ENCODE results near the gene SRSF4.

DNA sequence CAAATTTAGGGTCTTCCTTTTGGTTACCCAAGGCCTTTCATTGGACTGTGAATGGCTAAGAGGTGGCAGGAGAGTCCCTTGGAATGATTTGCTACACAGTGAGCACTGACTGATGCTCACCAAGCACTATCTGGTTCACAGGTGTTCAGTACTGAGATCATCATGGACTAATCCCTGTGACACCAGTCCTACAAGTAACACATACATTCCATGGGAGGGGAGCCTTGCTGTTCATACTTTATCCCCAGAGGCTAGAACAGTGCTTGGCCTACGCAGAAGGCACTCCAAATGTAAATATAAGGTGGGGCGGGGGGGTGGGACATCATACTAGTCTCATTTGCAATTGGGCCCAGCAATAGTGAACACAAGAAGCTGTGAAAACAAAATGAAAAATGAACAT lies 37.5 kb downstream of the SRSF4 start:
- TF ChIP-seq, protein P1, sequence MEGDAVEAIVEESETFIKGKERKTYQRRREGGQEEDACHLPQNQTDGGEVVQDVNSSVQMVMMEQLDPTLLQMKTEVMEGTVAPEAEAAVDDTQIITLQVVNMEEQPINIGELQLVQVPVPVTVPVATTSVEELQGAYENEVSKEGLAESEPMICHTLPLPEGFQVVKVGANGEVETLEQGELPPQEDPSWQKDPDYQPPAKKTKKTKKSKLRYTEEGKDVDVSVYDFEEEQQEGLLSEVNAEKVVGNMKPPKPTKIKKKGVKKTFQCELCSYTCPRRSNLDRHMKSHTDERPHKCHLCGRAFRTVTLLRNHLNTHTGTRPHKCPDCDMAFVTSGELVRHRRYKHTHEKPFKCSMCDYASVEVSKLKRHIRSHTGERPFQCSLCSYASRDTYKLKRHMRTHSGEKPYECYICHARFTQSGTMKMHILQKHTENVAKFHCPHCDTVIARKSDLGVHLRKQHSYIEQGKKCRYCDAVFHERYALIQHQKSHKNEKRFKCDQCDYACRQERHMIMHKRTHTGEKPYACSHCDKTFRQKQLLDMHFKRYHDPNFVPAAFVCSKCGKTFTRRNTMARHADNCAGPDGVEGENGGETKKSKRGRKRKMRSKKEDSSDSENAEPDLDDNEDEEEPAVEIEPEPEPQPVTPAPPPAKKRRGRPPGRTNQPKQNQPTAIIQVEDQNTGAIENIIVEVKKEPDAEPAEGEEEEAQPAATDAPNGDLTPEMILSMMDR (IDR thresholded peaks at IDR 0.05; ENCODE audit: low read length): no peak
- TF ChIP-seq EZH2phosphoT487 (IDR thresholded peaks at IDR 0.05; ENCODE audit: low read length): no peak

All from MM.1S (cell line).